DND-41 (cell line): ENCODE results near the gene CPE.

Experiments used
- ATAC-seq: fragments of 200-7000 bp; cut with Tn5 transposase; 3 replicates; pipeline ENCODE4 v1.9.1; 2021; ENCODE audit warnings: low read depth; ENCODE audit not compliant: insufficient read depth
- DNase-seq: peaks from one replicate; pipeline ENCODE4 v3.0.0-alpha.2; 2020
- H2AFZ ChIP-seq: 2 replicates; pipeline ENCODE4 v1.6.0; 2012; ENCODE audit warnings: low read depth, low read length
- H3K27ac ChIP-seq: 2 replicates; pipeline ENCODE4 v1.5.1; 2012; ENCODE audit warnings: low read length, inconsistent platforms
- H3K27me3 ChIP-seq: fragments of 200-600 bp; sonication (generic); 2 replicates; pipeline ENCODE4 v1.6.0; 2012; ENCODE audit warnings: low read length, mild to moderate bottlenecking, inconsistent platforms; ENCODE audit not compliant: insufficient read depth, poor library complexity
- H3K36me3 ChIP-seq: 2 replicates; pipeline ENCODE4 v1.5.1; 2012; ENCODE audit warnings: low read length, inconsistent platforms; ENCODE audit not compliant: insufficient read depth
- H3K4me1 ChIP-seq: 2 replicates; pipeline ENCODE4 v1.5.1; 2012; ENCODE audit warnings: mild to moderate bottlenecking, low read length; ENCODE audit not compliant: insufficient read depth
- H3K4me2 ChIP-seq: 2 replicates; pipeline ENCODE4 v1.6.0; 2012; ENCODE audit warnings: mild to moderate bottlenecking, moderate library complexity, low read length, inconsistent platforms; ENCODE audit not compliant: insufficient read depth
- H3K4me3 ChIP-seq, 2 experiments: fragments of 200-600 bp in 1 of 2; shearing (Covaris generic) in 1 of 2; 2 replicates each; pipeline ENCODE4 v1.5.1; 2012 to 2016; ENCODE audit warnings: inconsistent platforms in 2 of 2, low read length in 2 of 2, mild to moderate bottlenecking in 2 of 2, low read depth in 1 of 2, moderate library complexity in 1 of 2
- H3K79me2 ChIP-seq: 2 replicates; pipeline ENCODE4 v1.6.0; 2012; ENCODE audit warnings: low read length, inconsistent platforms; ENCODE audit not compliant: insufficient read depth
- H3K9ac ChIP-seq: 2 replicates; pipeline ENCODE4 v1.6.0; 2012; ENCODE audit warnings: low read depth, mild to moderate bottlenecking, inconsistent platforms, low read length, moderate library complexity
- H3K9me3 ChIP-seq: 2 replicates; pipeline ENCODE4 v1.5.1; 2012; ENCODE audit warnings: low read length, moderate library complexity, mild to moderate bottlenecking, inconsistent platforms; ENCODE audit not compliant: insufficient read depth, severe bottlenecking
- H4K20me1 ChIP-seq: 2 replicates; pipeline ENCODE4 v1.6.0; 2012; ENCODE audit warnings: low read length; ENCODE audit not compliant: insufficient read depth
- EZH2 ChIP-seq: IDR thresholded peaks from 3 replicates; pipeline ENCODE4 v1.6.1; 2012; ENCODE audit warnings: borderline replicate concordance, low read depth, mild to moderate bottlenecking, moderate library complexity, low read length, inconsistent platforms; ENCODE audit not compliant: severe bottlenecking
- TF ChIP-seq, protein P1 (sequence below): IDR thresholded peaks from 2 replicates; pipeline ENCODE4 v1.5.1; 2012; ENCODE audit warnings: borderline replicate concordance, low read length, moderate library complexity, mild to moderate bottlenecking; ENCODE audit not compliant: poor library complexity, severe bottlenecking; ENCODE audit errors: extremely low read depth

Gene CPE

DNA sequence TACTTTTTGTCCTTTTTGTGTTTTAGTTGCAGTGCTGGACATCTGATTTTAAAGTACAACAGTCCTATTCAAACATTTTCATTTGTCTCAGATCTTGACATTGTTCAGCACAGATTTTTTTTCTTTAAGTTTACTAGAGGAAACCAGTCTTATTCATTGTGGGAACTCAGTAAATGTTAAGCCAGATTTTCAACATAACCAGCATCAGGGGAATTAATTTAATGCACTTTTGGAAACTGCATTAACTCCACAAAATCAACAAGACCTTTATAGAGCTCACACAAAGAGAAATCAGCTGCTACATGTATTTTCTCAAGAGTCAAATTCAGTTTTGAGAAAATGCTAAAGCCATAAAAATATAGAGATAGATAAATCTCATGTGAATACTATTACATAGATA, 9.9 kb downstream of the CPE start:
- H3K4me2 ChIP-seq = no peak overlapping the region
- DNase-seq (no peak), ATAC-seq (no peak)
- H3K36me3 ChIP-seq = no peaks in the 10 kb centered on the region
- H3K4me3 ChIP-seq = no peak overlapping the region
- H3K27ac ChIP-seq = no peak overlapping the region
- TF ChIP-seq, protein P1, sequence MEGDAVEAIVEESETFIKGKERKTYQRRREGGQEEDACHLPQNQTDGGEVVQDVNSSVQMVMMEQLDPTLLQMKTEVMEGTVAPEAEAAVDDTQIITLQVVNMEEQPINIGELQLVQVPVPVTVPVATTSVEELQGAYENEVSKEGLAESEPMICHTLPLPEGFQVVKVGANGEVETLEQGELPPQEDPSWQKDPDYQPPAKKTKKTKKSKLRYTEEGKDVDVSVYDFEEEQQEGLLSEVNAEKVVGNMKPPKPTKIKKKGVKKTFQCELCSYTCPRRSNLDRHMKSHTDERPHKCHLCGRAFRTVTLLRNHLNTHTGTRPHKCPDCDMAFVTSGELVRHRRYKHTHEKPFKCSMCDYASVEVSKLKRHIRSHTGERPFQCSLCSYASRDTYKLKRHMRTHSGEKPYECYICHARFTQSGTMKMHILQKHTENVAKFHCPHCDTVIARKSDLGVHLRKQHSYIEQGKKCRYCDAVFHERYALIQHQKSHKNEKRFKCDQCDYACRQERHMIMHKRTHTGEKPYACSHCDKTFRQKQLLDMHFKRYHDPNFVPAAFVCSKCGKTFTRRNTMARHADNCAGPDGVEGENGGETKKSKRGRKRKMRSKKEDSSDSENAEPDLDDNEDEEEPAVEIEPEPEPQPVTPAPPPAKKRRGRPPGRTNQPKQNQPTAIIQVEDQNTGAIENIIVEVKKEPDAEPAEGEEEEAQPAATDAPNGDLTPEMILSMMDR = no peak
- TF ChIP-seq EZH2 = no peak
- no peaks in the 10 kb centered on the region for H3K4me1 ChIP-seq
- H3K9me3 ChIP-seq = no peaks in the 10 kb centered on the region
- no peak overlapping the region for H3K9ac ChIP-seq
- no peaks in the 10 kb centered on the region for H3K79me2 ChIP-seq
- H2AFZ ChIP-seq = no peak overlapping the region
- no peaks in the 10 kb centered on the region for H3K27me3 ChIP-seq
- H4K20me1 ChIP-seq = no peaks in the 10 kb centered on the region

DNA sequence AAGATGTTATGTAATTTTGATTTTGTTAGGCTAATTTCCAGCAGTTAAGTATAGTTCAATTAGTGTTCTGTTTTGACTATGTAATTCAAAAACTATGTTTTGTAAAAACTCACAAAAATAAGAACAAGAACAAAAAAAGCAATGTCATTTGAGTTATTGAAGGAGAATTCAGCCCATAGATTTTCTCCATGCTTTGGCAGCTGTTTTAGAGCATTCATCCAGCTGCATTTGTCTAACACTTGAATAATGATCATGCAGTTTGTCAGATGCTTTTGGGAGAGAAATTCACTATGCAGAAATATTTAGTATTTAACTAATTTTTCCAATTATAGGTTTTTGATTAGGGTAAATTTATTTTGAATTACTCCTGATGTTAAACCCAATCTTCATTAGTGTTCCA, 14.2 kb downstream of the CPE start:
- no peak overlapping the region for H3K4me2 ChIP-seq
- H3K27me3 ChIP-seq = no peaks in the 10 kb centered on the region
- DNase-seq = no peak
- H3K4me3 ChIP-seq = no peak overlapping the region
- no peak overlapping the region for H3K9ac ChIP-seq
- H3K4me1 ChIP-seq = no peaks in the 10 kb centered on the region
- H3K79me2 ChIP-seq = no peaks in the 10 kb centered on the region
- ATAC-seq = no peak
- no peaks in the 10 kb centered on the region for H3K9me3 ChIP-seq
- no peaks in the 10 kb centered on the region for H3K36me3 ChIP-seq
- H2AFZ ChIP-seq = no peak overlapping the region
- TF ChIP-seq, protein P1 = no peak
- TF ChIP-seq EZH2 = no peak
- no peak overlapping the region for H3K27ac ChIP-seq
- H4K20me1 ChIP-seq = no peaks in the 10 kb centered on the region

DNA sequence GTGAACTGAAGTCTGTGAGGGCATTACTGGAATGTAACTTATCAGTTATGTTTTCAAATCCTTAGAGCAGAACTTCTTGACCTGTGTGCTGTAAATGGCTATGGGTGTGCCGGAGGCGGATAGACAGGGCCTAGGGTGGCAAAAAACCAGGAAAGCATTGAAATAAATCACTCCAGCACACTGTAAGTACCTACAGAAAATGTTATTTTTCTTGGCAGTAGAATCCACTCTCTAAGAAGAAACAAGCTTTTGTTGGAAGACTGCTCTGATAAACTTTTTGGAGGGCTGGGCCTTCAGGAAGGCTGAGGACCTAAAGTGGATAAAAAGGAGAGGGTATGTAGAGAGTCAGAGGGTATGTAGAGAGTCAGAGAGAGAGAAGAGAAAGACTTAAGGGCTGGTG, 14.9 kb downstream of the CPE start:
- Histone ChIP-seq H3K4me1 (no peaks in the 10 kb centered on the region), H3K36me3 (no peaks in the 10 kb centered on the region), H3K9me3 (no peaks in the 10 kb centered on the region), H3K4me2 (no peak overlapping the region), H3K27me3 (no peaks in the 10 kb centered on the region), H3K79me2 (no peaks in the 10 kb centered on the region), H2AFZ (no peak overlapping the region), H3K9ac (no peak overlapping the region), H3K27ac (no peak overlapping the region), H3K4me3 (no peak overlapping the region), H4K20me1 (no peaks in the 10 kb centered on the region)
- ATAC-seq (no peak), DNase-seq (no peak)
- TF ChIP-seq, protein P1 = no peak
- no peak for TF ChIP-seq EZH2

DNA sequence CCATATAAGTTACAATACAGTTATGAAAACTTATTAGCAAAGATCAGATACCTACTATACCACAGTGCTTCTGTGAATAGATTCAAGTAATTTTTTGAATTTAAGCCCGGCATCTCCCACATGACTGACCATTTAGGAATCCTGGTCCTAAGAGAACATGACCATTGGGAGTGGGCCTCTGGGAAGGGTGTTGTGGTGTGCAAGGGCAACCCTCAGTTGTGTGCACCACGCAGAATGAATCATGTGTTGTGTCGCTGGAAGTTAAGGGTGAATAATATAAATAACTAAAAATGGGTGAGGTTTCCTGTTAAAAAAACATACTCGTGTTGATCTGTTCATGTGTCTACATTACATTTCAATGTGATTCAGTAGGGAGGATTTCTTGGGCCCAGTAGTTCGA, 15.5 kb downstream of the CPE start:
- H3K4me1 ChIP-seq = no peaks in the 10 kb centered on the region
- H3K4me2 ChIP-seq = no peak overlapping the region
- no peak for DNase-seq
- H3K27ac ChIP-seq = no peak overlapping the region
- H3K4me3 ChIP-seq = no peak overlapping the region
- no peaks in the 10 kb centered on the region for H4K20me1 ChIP-seq
- H3K9me3 ChIP-seq = no peaks in the 10 kb centered on the region
- no peaks in the 10 kb centered on the region for H3K27me3 ChIP-seq
- no peak overlapping the region for H2AFZ ChIP-seq
- no peaks in the 10 kb centered on the region for H3K79me2 ChIP-seq
- no peak overlapping the region for H3K9ac ChIP-seq
- ATAC-seq = no peak
- H3K36me3 ChIP-seq = no peaks in the 10 kb centered on the region
- TF ChIP-seq EZH2 = no peak
- TF ChIP-seq, protein P1 = no peak
